ENCODE results near the gene CCDC157. TPM values are rescaled to one million over a fixed set of nuclear protein-coding genes. Genes with fewer than 3 reads are reported as not detected.

CCDC157 gene
- total and polyA plus RNA-seq, 2 of the 4 experiments (the other 2 are of a cell fraction), result 0.90 to 2.2 TPM

GRCh38 chr22:30338802-30339201 lies 18.0 kb upstream of the CCDC157 start:
- in situ Hi-C loops (cut with MboI; ENCODE audit: low sequenced_read_pairs), result no loop called here
- no peaks in the 10 kb centered on the region for H3K4me1 ChIP-seq (ENCODE audit: control insufficient read depth, insufficient read depth, low read length)
- H2AK5ac ChIP-seq (ENCODE audit: low read depth, low read length), result no peak overlapping the region
- H3K9me3 ChIP-seq (ENCODE audit: control insufficient read depth, insufficient read depth, low read length), result no peaks in the 10 kb centered on the region
- no peak overlapping the region for H3K4me3 ChIP-seq (ENCODE audit: insufficient read depth, low read depth, low read length)
- H2BK15ac ChIP-seq (ENCODE audit: low read depth, low read length), result no peak overlapping the region
- ChIA-PET CTCF (no interaction called here), POLR2A (ENCODE audit: unreplicated experiment) (no interaction called here)
- H2BK20ac ChIP-seq (ENCODE audit: low read depth, low read length), result no peak overlapping the region
- H2AK9ac ChIP-seq (replicated peaks; ENCODE audit: low read depth, low read length, poor library complexity), result no peak overlapping the region
- WGBS, 2 experiments (ENCODE audit: extremely low coverage in 2 of 2, insufficient read length in 1 of 2), result no CpG with 5 or more reads among the region's 7 CpGs
- H3K4me2 ChIP-seq (ENCODE audit: low read depth, low read length), result no peak overlapping the region
- dilution Hi-C loops (cut with HindIII; ENCODE audit: low sequenced_read_pairs, unreplicated experiment), result no loop called here
- H2BK120ac ChIP-seq (ENCODE audit: low read depth, low read length), result no peak overlapping the region
- intact Hi-C loops (cut with micrococcal nuclease), result no loop called here
- no peak overlapping the region for H3K4ac ChIP-seq (ENCODE audit: low read depth, low read length)
- H4K20me1 ChIP-seq (ENCODE audit: insufficient read depth, low read length), result 0 out of 2 replicates have a peak, but pooled peaks cover 3% of the 10 kb centered on the region
- no peak overlapping the region for H3K9ac ChIP-seq (ENCODE audit: low read depth, low read length)
- no peak overlapping the region for H3K14ac ChIP-seq (replicated peaks; ENCODE audit: low read depth, low read length)
- H3K27me3 ChIP-seq (ENCODE audit: control insufficient read depth, insufficient read depth, low read length), result no peaks in the 10 kb centered on the region
- peaks cover 0 to 16% of the 10 kb centered on the region in 2 experiments; a peak in 3 of 4 replicates for H3K79me1 ChIP-seq (ENCODE audit: low read depth in 1 of 2, low read length in 2 of 2)
- no peak overlapping the region for H4K91ac ChIP-seq (ENCODE audit: insufficient read depth, low read depth, low read length)
- no peak overlapping the region for H3K56ac ChIP-seq (ENCODE audit: extremely low read depth, insufficient read depth, low read length)
- no peak overlapping the region for H3K23ac ChIP-seq (ENCODE audit: low read depth, low read length)
- no peak overlapping the region for H4K8ac ChIP-seq (ENCODE audit: low read depth in 2 of 2, low read length in 2 of 2)
- DNase-seq, result no peak
- H2AFZ ChIP-seq (replicated peaks; ENCODE audit: low read length, poor library complexity), result no peak overlapping the region
- no TSS peak for BruUV-seq (replicated peaks)
- H3K36me3 ChIP-seq (ENCODE audit: control insufficient read depth, insufficient read depth, low read length), result peaks cover 91% of the 10 kb centered on the region
- peaks cover 11% of the 10 kb centered on the region for H3K9me1 ChIP-seq (ENCODE audit: insufficient read depth, low read length)
- H3K27ac ChIP-seq (ENCODE audit: insufficient read depth, low read length), result no peak overlapping the region
- no peak overlapping the region for H3K18ac ChIP-seq (ENCODE audit: low read depth, low read length)
- H4K5ac ChIP-seq (ENCODE audit: low read depth, low read length), result no peak overlapping the region
- ATAC-seq (ENCODE audit: low read depth), result no peak
- TF ChIP-seq FOS (IDR thresholded peaks at IDR 0.05; ENCODE audit: low read depth, low read length), result no peak
- no peak for TF ChIP-seq NFE2L2 (IDR thresholded peaks at IDR 0.05; ENCODE audit: low read depth, low read length)
- TF ChIP-seq MAFK (IDR thresholded peaks at IDR 0.05; ENCODE audit: low read depth, low read length), result no peak
- TF ChIP-seq RCOR1 (IDR thresholded peaks at IDR 0.05; ENCODE audit: insufficient replicate concordance, low read length), result no peak
- no peak for TF ChIP-seq MXI1 (IDR thresholded peaks at IDR 0.05; ENCODE audit: borderline replicate concordance, low read depth, low read length)
- TF ChIP-seq USF2 (IDR thresholded peaks at IDR 0.05; ENCODE audit: low read depth, low read length), result no peak
- no peak for TF ChIP-seq RAD21 (IDR thresholded peaks at IDR 0.05; ENCODE audit: low read length)
- TF ChIP-seq CTCF (conservative IDR thresholded peaks at IDR 0.05; ENCODE audit: low read depth, low read length), result no peak
- TF ChIP-seq MAZ (IDR thresholded peaks at IDR 0.05; ENCODE audit: borderline replicate concordance, low read depth, low read length), result no peak
- no peak for TF ChIP-seq RFX5 (IDR thresholded peaks at IDR 0.05; ENCODE audit: low read depth, low read length)
- no peak overlapping the region for H2BK5ac ChIP-seq (ENCODE audit: low read depth, low read length, poor library complexity, severe bottlenecking)

Data from IMR-90 (cell line).